Activated CD4-positive, alpha-beta T cell treated with anti-CD3 and anti-CD28 coated beads, Interleukin-2, amount 10 ng/mL, durations not matched to agents 24 days and 14 days (primary cell): ENCODE data around the gene TRPC4AP. TPM values are rescaled to one million over a fixed set of nuclear protein-coding genes. Genes with fewer than 3 reads are reported as not detected.

Experiments
- DNase-seq: peaks from one replicate; pipeline ENCODE4 v3.0.0; 2022
- H3K27ac Mint-ChIP-seq: one replicate; pipeline ENCODE4 v1.8.0; 2022; ENCODE audit warnings: mild to moderate bottlenecking, mixed read lengths
- H3K27me3 Mint-ChIP-seq: one replicate; pipeline ENCODE4 v1.8.0; 2022; ENCODE audit warnings: mixed read lengths
- H3K36me3 Mint-ChIP-seq: one replicate; pipeline ENCODE4 v1.8.0; 2022; ENCODE audit warnings: low read depth, mild to moderate bottlenecking, mixed read lengths
- H3K4me1 Mint-ChIP-seq: one replicate; pipeline ENCODE4 v1.8.0; 2021; ENCODE audit warnings: mixed read lengths
- H3K4me3 Mint-ChIP-seq: one replicate; pipeline ENCODE4 v1.8.0; 2022; ENCODE audit warnings: mild to moderate bottlenecking, moderate library complexity, mixed read lengths
- H3K9me3 Mint-ChIP-seq: one replicate; pipeline ENCODE4 v1.8.0; 2021; ENCODE audit warnings: mixed read lengths
- intact Hi-C: fragments of 100-400 bp; cut with micrococcal nuclease; formaldehyde crosslinking; loops from one replicate; pipeline ENCODE4 v1.15.1; 2023
- total RNA-seq: library from RNA; stranded (reverse); gene quantifications from 2 replicates; pipeline ENCODE4 v1.2.3, GENCODE V29; 2022

The TRPC4AP gene
- total RNA-seq, 1 donor from 2014 or later, result 46.4 TPM

DNA sequence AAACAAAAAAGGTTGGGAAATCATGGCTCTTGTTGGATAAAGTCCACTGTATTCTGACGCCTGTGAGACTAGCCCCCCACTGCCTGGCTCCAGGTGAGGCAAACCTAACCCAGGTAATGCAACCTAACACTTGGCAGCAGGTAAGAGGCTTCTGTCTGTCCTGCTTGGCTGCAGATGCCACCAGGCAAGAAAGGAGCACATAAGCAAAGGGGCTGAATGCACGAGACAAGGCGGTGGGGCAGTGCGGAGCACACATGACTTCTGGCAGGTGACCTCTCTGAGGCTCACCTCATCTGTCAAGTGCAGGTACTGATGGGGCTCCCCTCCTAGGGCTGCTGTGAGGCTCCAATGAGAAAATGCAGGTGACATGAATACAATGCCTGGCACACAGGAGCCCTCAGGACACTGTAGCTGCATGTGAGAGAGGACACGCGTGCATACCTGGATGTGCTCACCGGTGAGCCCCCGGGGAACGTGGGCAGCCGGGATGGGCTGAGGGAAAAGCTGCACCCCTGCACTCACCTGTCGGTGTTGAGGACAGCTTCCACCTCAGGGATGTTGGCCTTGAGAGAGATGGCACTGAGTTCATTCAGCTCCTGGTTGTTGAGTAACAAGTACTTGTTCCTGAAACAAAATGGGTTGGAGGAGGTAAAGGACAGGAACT is 82.8 kb downstream of the TRPC4AP start:
- intact Hi-C loops, result no loop called here

DNA sequence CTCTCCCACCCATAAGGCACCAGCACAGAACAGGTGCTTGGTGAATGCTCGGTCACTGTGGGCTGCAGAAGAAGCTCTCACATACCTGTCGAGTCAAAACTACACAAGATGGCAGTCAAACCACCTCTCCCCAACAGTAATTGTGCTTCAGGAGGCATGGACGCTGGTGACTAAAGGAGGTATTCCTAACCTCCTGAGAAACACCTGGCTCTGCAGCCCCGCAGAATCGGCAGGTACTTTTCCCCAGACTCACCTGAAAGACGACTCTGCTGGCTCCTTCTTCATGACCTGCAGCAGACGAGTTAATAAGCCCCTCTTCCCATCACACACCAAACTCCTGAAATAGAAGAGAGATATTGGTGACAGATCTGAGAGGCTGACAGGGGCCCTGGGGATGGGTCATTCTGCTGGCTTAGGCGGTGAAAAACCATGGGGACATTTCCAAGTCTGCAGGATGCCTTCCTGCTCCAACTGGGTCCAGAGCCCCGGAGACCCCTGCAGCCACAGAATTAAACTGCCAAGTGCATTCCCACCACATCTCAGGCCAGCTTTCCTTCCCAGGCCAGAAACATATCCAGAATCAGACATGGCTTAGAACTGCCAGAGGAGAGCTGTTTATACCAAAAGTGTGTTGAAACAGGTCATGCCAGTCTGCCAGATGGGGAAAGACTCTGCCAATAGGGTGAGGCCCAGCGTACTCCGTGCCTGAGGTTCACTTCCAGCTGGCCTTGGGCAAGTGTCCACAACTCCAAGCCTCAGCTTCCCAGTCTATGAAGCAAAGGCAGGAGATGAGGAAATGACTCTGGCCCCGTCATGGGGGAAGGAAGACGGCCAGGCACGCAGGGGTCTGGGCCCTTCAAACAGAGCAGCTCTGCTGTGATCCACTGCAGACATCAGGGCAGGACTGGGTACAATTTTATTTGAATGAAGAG is 83.9 kb downstream of the TRPC4AP start:
- no peak overlapping the region for H3K4me3 Mint-ChIP-seq
- no peak overlapping the region for H3K27ac Mint-ChIP-seq
- H3K36me3 Mint-ChIP-seq, result peaks cover 64% of the 10 kb centered on the region
- peaks cover 4% of the 10 kb centered on the region for H3K4me1 Mint-ChIP-seq
- H3K27me3 Mint-ChIP-seq, result no peaks in the 10 kb centered on the region
- no peak for DNase-seq
- no peaks in the 10 kb centered on the region for H3K9me3 Mint-ChIP-seq
- intact Hi-C loops, result no loop called here

More for the DNA sequence above, 82.8 kb downstream of the TRPC4AP start:
- Mint-ChIP-seq H3K9me3 (no peaks in the 10 kb centered on the region), H3K4me1 (peaks cover 4% of the 10 kb centered on the region), H3K4me3 (no peak overlapping the region), H3K27me3 (no peaks in the 10 kb centered on the region), H3K36me3 (peaks cover 63% of the 10 kb centered on the region), H3K27ac (no peak overlapping the region)
- DNase-seq, result no peak

DNA sequence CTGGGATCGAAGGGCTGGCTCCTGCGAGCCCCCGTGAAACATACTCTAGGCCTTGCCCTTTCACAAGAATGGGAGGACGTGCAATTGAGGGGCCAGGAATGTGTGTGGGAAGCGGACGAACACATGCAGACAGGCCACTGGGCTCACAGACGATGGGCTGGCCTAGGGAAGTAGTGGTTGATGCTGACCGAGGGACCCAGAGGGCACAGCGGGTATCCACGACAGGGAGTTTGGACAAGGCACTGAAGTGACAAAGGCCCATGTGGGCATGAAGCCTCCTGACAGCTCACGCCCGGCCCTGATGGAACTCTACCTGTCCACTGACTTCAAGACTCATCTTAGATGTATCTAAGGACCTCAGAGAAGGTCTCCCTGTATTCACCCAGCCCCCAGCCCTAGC is 84.7 kb downstream of the TRPC4AP start:
- Mint-ChIP-seq H3K36me3 (peaks cover 62% of the 10 kb centered on the region), H3K27ac (no peak overlapping the region)
- intact Hi-C loops, result no loop called here

DNA sequence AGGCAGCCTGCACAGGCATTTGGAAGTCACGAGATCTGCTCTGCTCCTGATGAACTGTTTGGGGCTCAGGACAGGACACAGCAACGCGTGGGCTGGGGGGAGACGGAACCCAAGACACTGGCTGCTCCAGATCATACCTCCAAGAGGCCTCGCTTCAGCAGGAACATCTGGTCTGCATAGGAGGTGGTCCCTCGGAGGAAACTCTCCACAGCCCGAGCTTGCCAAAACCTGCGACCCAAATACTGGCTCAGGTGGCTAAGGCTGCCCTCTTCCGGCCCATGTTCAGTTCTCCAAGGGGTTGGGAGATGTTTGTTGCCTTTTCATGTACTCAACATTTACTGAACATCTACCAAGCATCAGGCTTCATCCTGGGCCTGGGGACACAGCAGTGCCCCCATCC is 85.2 kb downstream of the TRPC4AP start:
- H3K4me3 Mint-ChIP-seq, result no peak overlapping the region
- H3K9me3 Mint-ChIP-seq, result no peaks in the 10 kb centered on the region
- H3K36me3 Mint-ChIP-seq, result peaks cover 62% of the 10 kb centered on the region
- no peaks in the 10 kb centered on the region for H3K27me3 Mint-ChIP-seq
- intact Hi-C loops, result no loop called here
- no peak for DNase-seq
- H3K27ac Mint-ChIP-seq, result no peak overlapping the region
- peaks cover 4% of the 10 kb centered on the region for H3K4me1 Mint-ChIP-seq

More for the DNA sequence above, 84.7 kb downstream of the TRPC4AP start:
- H3K27me3 Mint-ChIP-seq, result no peaks in the 10 kb centered on the region
- peaks cover 4% of the 10 kb centered on the region for H3K4me1 Mint-ChIP-seq
- H3K9me3 Mint-ChIP-seq, result no peaks in the 10 kb centered on the region
- no peak for DNase-seq
- H3K4me3 Mint-ChIP-seq, result no peak overlapping the region

DNA sequence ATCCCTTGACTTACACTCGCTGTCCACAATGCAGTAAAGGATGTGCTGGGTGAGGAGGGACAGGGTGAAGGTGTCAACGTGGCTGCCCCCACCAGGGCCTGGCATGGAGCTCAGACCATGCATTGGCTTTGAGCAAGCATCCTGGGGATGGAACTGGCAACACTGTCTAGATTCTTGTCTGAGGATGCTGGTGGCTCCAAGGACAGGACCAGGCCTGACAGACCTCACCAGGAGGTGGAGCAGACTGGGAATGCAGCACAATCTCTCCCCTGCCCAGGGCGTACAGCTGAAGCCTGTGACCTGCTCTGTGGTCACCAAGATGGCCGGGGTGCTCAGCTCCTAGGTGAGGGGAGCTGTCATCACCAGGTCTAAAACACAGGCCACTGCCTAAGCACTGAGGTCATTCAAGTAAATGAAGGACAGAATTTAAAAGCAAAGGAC is 86.1 kb downstream of the TRPC4AP start:
- Mint-ChIP-seq H3K4me3 (no peak overlapping the region), H3K27me3 (no peaks in the 10 kb centered on the region), H3K27ac (no peak overlapping the region), H3K4me1 (peaks cover 4% of the 10 kb centered on the region), H3K36me3 (peaks cover 61% of the 10 kb centered on the region), H3K9me3 (no peaks in the 10 kb centered on the region)
- intact Hi-C loops, result no loop called here
- DNase-seq, result no peak

DNA sequence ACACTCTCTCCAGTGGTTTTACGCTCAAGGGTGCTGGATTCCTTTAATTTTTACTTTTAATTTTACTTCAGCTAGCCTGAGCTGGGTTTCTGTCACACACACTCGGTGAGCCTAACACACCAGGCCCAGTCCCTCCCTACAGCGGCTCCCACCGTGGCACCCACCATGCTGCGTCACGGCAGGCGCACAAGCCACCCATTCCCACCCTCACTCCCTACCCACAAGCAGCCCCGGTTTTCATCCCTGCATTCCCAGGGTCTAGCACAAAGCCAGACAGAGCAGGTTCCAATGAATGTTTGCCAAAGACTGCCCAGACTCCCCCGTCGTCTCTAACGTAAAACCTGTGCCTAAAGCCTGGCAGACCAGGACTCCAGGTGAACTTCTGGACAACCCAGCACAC is 86.6 kb downstream of the TRPC4AP start:
- H3K9me3 Mint-ChIP-seq, result no peaks in the 10 kb centered on the region
- H3K4me3 Mint-ChIP-seq, result no peak overlapping the region
- peaks cover 3% of the 10 kb centered on the region for H3K4me1 Mint-ChIP-seq
- no peaks in the 10 kb centered on the region for H3K27me3 Mint-ChIP-seq
- DNase-seq, result no peak
- intact Hi-C loops, result no loop called here
- no peak overlapping the region for H3K27ac Mint-ChIP-seq
- H3K36me3 Mint-ChIP-seq, result peaks cover 59% of the 10 kb centered on the region

DNA sequence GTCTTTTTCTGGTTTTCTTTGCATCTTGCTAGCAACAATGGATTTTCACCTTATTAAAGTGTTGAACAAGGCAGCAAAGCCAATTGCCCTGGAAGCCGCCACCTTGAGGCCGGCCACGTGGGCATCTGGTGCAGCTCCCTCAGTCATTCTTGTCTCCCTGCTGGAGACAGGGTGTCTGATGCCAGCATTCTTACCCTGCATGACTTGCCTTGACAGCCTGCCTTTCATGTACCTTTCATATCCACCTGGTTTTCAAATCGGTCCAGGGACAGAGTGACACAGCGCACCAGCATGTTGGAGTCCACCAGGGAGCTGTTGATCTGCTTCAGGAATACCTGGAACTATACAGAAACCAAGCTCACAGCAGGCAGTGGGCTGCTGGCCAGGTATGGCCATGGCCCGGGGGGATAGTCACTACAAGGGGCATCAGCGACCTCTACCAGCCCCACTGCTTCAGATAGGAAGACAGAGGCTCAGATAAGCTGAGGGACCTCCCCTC is 87.1 kb downstream of the TRPC4AP start:
- DNase-seq, result no peak
- Mint-ChIP-seq H3K36me3 (peaks cover 59% of the 10 kb centered on the region), H3K9me3 (no peaks in the 10 kb centered on the region), H3K4me1 (peaks cover 1% of the 10 kb centered on the region), H3K27ac (no peak overlapping the region), H3K4me3 (no peak overlapping the region), H3K27me3 (no peaks in the 10 kb centered on the region)
- intact Hi-C loops, result no loop called here

DNA sequence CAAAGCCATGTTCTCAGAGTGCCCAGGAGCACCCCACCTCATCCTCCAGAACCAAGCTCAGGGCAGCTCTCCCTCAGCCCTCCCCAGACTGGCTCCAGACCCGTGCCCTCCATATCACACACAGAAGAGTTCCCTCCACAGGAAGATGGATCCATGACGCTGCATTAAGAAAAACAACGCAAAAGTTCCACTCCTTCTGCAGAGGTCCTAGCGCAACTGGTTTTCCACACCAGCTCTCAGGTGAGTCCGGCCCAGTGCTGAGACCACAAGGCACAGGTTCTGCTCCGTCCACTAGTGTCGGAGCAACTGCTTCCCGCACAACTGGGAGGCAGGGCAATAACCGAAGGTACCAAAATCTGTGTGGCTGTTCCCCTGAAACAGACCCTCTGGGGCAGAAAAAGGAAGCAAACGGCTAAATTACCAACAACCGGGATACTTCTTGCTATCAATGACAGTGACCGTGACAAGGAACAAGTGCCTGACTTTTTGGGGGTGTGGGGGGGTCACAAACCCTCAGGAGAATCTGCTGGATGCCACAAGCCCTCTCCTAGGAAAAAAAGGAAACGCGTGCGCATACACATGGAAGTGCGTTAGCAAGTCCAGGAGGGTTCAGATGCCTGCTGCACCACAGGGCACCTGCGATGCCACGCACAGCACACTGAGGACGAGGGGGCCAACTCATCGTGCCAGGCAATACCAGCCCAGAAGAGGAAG is 87.7 kb downstream of the TRPC4AP start:
- no peak overlapping the region for H3K27ac Mint-ChIP-seq
- no peaks in the 10 kb centered on the region for H3K4me1 Mint-ChIP-seq
- no peaks in the 10 kb centered on the region for H3K27me3 Mint-ChIP-seq
- peaks cover 59% of the 10 kb centered on the region for H3K36me3 Mint-ChIP-seq
- no peak overlapping the region for H3K4me3 Mint-ChIP-seq
- DNase-seq, result no peak
- intact Hi-C loops, result loop anchor here (5.0 kb wide), 1 partner anchor 133 kb away; the partner anchor contains the start of gene GGT7
- H3K9me3 Mint-ChIP-seq, result no peaks in the 10 kb centered on the region

DNA sequence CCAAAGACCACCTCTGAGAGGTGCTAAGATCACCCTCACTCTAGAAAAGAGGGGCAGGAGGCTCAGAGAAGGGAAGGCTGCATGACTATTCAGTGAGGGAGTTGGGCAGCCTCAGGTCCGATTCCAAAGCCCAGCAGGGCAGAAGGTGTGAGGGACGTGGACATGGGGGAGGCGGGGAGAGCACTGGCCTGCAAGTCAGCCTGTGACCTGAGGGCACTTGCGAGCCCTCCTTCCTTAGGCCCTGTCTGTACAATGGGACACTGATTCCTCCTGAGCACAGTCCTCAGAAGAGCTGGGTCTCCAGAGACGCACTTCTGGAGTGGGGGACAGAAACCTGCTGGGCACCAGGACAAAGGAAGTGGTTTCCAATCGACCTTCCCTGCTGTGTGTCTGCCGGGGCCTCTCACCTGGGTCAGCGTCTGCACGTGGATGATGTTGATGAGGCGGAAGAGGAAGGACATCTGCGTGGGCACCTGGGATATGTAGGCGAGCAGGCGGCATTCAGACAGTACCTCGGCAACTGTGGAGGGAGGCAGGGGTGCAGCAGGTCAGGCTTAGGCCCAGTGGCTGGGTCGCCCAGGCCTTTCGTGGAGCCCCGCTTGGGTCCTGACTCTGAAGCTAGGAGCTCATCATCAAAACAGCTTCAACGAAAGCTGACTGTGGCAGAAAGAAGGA is 88.4 kb downstream of the TRPC4AP start:
- Mint-ChIP-seq H3K27me3 (no peaks in the 10 kb centered on the region), H3K9me3 (no peaks in the 10 kb centered on the region), H3K27ac (no peak overlapping the region), H3K4me1 (no peaks in the 10 kb centered on the region), H3K36me3 (peaks cover 55% of the 10 kb centered on the region), H3K4me3 (no peak overlapping the region)
- no peak for DNase-seq
- intact Hi-C loops, result loop anchor here (5.0 kb wide), 1 partner anchor 132 kb away; the partner anchor contains the start of gene GGT7

DNA sequence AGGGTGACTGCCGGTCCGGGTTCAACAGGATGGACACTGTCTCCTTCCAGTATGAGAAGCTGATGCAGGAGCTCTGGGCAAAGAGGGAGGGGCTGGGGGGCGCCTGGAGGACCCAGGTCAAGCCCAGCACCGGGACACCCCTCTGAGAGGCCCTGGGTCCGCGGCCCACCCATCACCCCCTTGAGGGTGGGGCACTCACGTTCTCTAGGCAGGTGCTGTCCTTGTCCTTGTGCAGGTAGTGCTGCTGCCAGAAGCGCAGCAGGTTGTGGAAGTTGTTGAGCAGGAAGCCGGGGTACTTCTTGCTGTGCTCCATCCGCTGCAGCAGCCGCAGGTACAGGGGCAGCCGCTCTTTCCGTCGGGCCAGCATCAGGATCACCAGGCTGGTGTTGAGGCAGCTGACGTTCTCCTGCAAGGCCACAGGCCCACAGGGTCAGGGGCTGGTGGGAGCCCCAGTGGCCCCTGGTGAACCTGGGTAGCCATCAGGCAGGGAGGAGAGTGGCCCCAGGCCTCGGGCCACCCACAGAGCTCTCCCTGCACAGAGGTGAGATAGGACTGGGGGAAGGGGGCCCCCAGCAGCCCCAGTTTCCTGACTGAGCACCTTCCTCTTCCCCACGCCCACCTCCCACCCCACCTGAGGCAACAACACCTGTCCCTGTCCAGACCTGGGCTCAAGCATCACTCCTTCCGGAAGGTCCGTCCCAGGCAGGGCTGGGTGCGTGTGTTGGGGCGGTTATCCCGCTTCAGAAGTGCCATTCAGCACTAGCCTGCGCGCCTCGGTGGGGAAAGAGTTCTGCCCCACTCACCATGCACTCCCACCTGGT is 89.2 kb downstream of the TRPC4AP start:
- no peaks in the 10 kb centered on the region for H3K9me3 Mint-ChIP-seq
- H3K4me3 Mint-ChIP-seq, result no peak overlapping the region
- no peaks in the 10 kb centered on the region for H3K4me1 Mint-ChIP-seq
- H3K36me3 Mint-ChIP-seq, result peaks cover 53% of the 10 kb centered on the region
- no peaks in the 10 kb centered on the region for H3K27me3 Mint-ChIP-seq
- no peak for DNase-seq
- intact Hi-C loops, result loop anchor here (5.0 kb wide), 1 partner anchor 131 kb away; the partner anchor contains the start of gene GGT7
- H3K27ac Mint-ChIP-seq, result no peak overlapping the region

DNA sequence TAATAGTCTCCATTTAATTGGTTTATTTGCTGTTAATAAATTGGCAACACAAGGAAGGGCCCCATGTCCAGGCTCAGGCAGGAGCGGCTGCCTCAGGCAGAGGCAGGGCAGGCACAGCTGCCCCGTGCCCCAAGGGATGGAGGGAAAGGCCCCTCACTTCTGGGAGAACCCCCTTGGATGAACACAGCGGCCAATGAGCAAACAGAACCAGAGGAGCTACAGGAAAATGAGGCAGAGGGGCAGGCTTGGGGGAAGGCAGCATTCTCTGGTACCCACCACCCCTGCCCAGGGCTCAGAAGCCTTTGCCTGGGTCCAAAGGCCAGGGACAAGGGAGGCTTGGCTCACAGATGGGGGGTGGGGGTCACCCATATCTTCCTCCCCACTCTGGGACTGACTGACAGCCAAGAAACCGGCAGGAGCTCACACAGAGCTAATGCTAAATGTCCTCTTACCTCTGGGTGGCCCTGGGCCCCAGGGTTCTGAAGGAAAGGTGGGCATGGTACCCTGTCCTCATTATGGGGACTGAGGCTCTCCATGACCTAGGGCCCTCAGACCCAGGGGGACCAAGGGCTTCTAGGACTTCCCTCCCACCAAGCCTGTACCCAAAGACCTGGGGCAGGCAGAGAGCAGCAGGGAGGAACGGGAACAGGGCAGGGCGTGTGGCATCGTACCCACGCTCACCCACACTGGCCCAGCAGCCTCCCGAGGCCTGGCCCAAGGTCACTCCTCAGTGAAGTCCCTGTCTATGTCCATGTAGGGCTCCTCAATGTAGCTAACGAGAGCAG is 90.0 kb downstream of the TRPC4AP start:
- H3K9me3 Mint-ChIP-seq, result no peaks in the 10 kb centered on the region
- DNase-seq, result no peak
- no peak overlapping the region for H3K27ac Mint-ChIP-seq
- no peak overlapping the region for H3K4me3 Mint-ChIP-seq
- intact Hi-C loops, result loop anchor here (5.0 kb wide), 1 partner anchor 130 kb away; the partner anchor contains the start of gene GGT7
- H3K36me3 Mint-ChIP-seq, result peaks cover 53% of the 10 kb centered on the region
- no peaks in the 10 kb centered on the region for H3K27me3 Mint-ChIP-seq
- H3K4me1 Mint-ChIP-seq, result no peaks in the 10 kb centered on the region
